HCT116 (cell line): Measurements from ENCODE around the gene PDZD4. TPM values are rescaled to one million over a fixed set of nuclear protein-coding genes. Genes with fewer than 3 reads are reported as not detected.
A peak's percentile ranks its signal among the peaks of the same experiment; 100 is the strongest.

Source experiments
- ATAC-seq: fragments of 200-7000 bp; cut with Tn5 transposase; 2 replicates; pipeline ENCODE4 v1.9.1; 2020; ENCODE audit warnings: mild to moderate bottlenecking, moderate library complexity
- BruUV-seq: library from RNA; stranded (reverse); fragments of 400-500 nt; replicated peaks from 2 replicates; lab custom pipeline; 2021; lab: Mats Ljungman, UMichigan
- CTCF ChIA-PET: fragments of 300-600 bp; sonication (Branson Sonifier 250); formaldehyde crosslinking; loops from one replicate; lab custom pipeline; 2021; ENCODE audit warnings: antibody characterized with exemption; lab: Charles Lee
- POLR2A ChIA-PET: fragments of 300-600, 350-600 bp; sonication (Branson Sonifier 250); formaldehyde crosslinking; loops from one replicate; lab custom pipeline; 2021; ENCODE audit warnings: antibody characterized with exemption; lab: Charles Lee
- RAD21 ChIA-PET, 2 experiments: fragments of 300-600 bp; sonication (Branson Sonifier 250); formaldehyde crosslinking; loops; one replicate each; lab custom pipeline; 2023; ENCODE audit warnings: low total read pairs in 2 of 2; ENCODE audit not compliant: uncharacterized antibody in 2 of 2, unreplicated experiment in 2 of 2, low non-redundant PET in 1 of 2; lab: Charles Lee
- DNase-seq: peaks from one replicate; pipeline ENCODE4 v3.0.0-alpha.2; 2010; ENCODE audit warnings: low read depth, low spot score
- H2AFZ ChIP-seq: fragments of 200-600 bp; shearing (Covaris generic), sonication (generic); 2 replicates; pipeline ENCODE4 v1.6.1; 2017; ENCODE audit warnings: low read depth, mixed run types, mixed read lengths, antibody characterized with exemption, low read length; ENCODE audit not compliant: poor library complexity, severe bottlenecking
- H3K27ac ChIP-seq: 2 replicates; pipeline ENCODE4 v1.5.1; 2012; ENCODE audit warnings: low read depth, low read length
- H3K27me3 ChIP-seq: fragments of 200-600 bp; sonication (generic); 2 replicates; pipeline ENCODE4 v1.6.1; 2016; ENCODE audit warnings: mixed run types, low read length, mixed read lengths; ENCODE audit not compliant: insufficient read depth
- H3K36me3 ChIP-seq, 2 experiments: fragments of 200-500 bp in 1 of 2; fragments of 200-600 bp in 1 of 2; sonication (Bioruptor generic) in 1 of 2; sonication (generic) in 1 of 2; 2 replicates each; pipeline versions ENCODE4 v1.5.1 to v1.6.1; 2014 to 2016; ENCODE audit warnings: low read length in 2 of 2, inconsistent platforms in 1 of 2, mixed read lengths in 1 of 2, mixed run types in 1 of 2; ENCODE audit not compliant: insufficient read depth in 2 of 2, control insufficient read depth in 1 of 2
- H3K4me1 ChIP-seq, 2 experiments: fragments of 200-600 bp in 1 of 2; sonication (generic) in 1 of 2; 2 replicates each; pipeline versions ENCODE4 v1.5.1 to v1.6.1; 2012 to 2017; ENCODE audit warnings: low read length in 2 of 2, inconsistent platforms in 1 of 2, mild to moderate bottlenecking in 1 of 2, mixed read lengths in 1 of 2, mixed run types in 1 of 2, moderate library complexity in 1 of 2; ENCODE audit not compliant: insufficient read depth in 2 of 2, control insufficient read depth in 1 of 2
- H3K4me2 ChIP-seq: fragments of 200-600 bp; sonication (generic); 2 replicates; pipeline ENCODE4 v1.6.1; 2017; ENCODE audit warnings: mixed run types, low read length, mixed read lengths
- H3K4me3 ChIP-seq, 2 experiments: fragments of 200-600 bp in 1 of 2; sonication (generic) in 1 of 2; replicated peaks in 1 of 2; 2 replicates each; pipeline ENCODE4 v1.5.1; 2011 to 2016; ENCODE audit warnings: low read length in 2 of 2, control low read depth in 1 of 2, low read depth in 1 of 2, mild to moderate bottlenecking in 1 of 2, mixed read lengths in 1 of 2, mixed run types in 1 of 2
- H3K79me2 ChIP-seq: fragments of 200-600 bp; sonication (generic); 2 replicates; pipeline ENCODE4 v1.6.1; 2017; ENCODE audit warnings: mild to moderate bottlenecking, mixed run types, low read length, moderate library complexity, mixed read lengths; ENCODE audit not compliant: insufficient read depth
- H3K9ac ChIP-seq: fragments of 200-600 bp; sonication (generic); 2 replicates; pipeline ENCODE4 v1.6.1; 2016; ENCODE audit warnings: low read length, mixed read lengths
- H3K9me2 ChIP-seq: fragments of 200-600 bp; sonication (generic), shearing (Covaris generic); 2 replicates; pipeline ENCODE4 v1.6.1; 2017; ENCODE audit warnings: mixed run types, mild to moderate bottlenecking, moderate library complexity; ENCODE audit not compliant: insufficient read depth
- H3K9me3 ChIP-seq, 2 experiments: fragments of 200-500 bp in 1 of 2; fragments of 200-600 bp in 1 of 2; sonication (Bioruptor generic) in 1 of 2; sonication (generic) in 1 of 2; 2 replicates each; pipeline ENCODE4 v1.6.1; 2014 to 2017; ENCODE audit warnings: low read length in 2 of 2, mixed read lengths in 2 of 2, inconsistent platforms in 1 of 2, low read depth in 1 of 2, mild to moderate bottlenecking in 1 of 2, mixed run types in 1 of 2, moderate library complexity in 1 of 2; ENCODE audit not compliant: control insufficient read depth in 1 of 2, insufficient read depth in 1 of 2
- H4K20me1 ChIP-seq: fragments of 200-600 bp; sonication (generic), shearing (Covaris generic); 2 replicates; pipeline ENCODE4 v1.6.1; 2017; ENCODE audit warnings: mixed run types, mild to moderate bottlenecking, moderate library complexity; ENCODE audit not compliant: insufficient read depth
- CEBPB ChIP-seq: IDR thresholded peaks from 2 replicates; pipeline ENCODE4 v1.6.1; 2012; ENCODE audit warnings: low read depth
- CTCF ChIP-seq, 3 experiments: fragments of 200-600 bp in 1 of 3; sonication (generic) in 1 of 3; IDR thresholded peaks in 2 of 3; conservative IDR thresholded peaks in 1 of 3; 2 replicates each; pipeline ENCODE4 v1.5.1; 2012 to 2017; ENCODE audit warnings: low read depth in 2 of 3, low read length in 2 of 3, antibody characterized with exemption in 1 of 3, borderline replicate concordance in 1 of 3, control low read depth in 1 of 3, mild to moderate bottlenecking in 1 of 3, mixed read lengths in 1 of 3, mixed run types in 1 of 3, moderate library complexity in 1 of 3; ENCODE audit not compliant: insufficient read depth in 1 of 3
- ELF1 ChIP-seq: IDR thresholded peaks from 2 replicates; pipeline ENCODE4 v1.6.1; 2012; ENCODE audit warnings: low read depth, borderline replicate concordance
- REST ChIP-seq: IDR thresholded peaks from 2 replicates; pipeline ENCODE4 v1.6.1; 2012; ENCODE audit warnings: low read depth
- TCF7L2 ChIP-seq: IDR thresholded peaks from 2 replicates; pipeline ENCODE4 v1.7.0; 2011; ENCODE audit warnings: borderline replicate concordance, inconsistent platforms; ENCODE audit not compliant: insufficient read depth, insufficient read length; ENCODE audit errors: extremely low read depth
- intact Hi-C: fragments of 100-400 bp; cut with micrococcal nuclease; formaldehyde crosslinking; loops from 2 replicates; pipeline ENCODE4 v1.10.0; 2022
- total RNA-seq: library from RNA; stranded (reverse); gene quantifications from one replicate; pipeline ENCODE4 v1.2.1, GENCODE V29; 2021; ENCODE audit not compliant: unreplicated experiment

The PDZD4 gene
- total RNA-seq, 1 experiment from 2014 or later: 0.30 TPM

- no peak for TF ChIP-seq CTCF (IDR thresholded peaks at IDR 0.05 in 2 of 3, conservative IDR thresholded peaks at IDR 0.05 in 1 of 3; ENCODE audit: borderline replicate concordance in 1 of 3, insufficient read depth in 1 of 3, low read depth in 2 of 3, low read length in 2 of 3)
Observed at GRCh38 chrX:153766871-153767673, 63.3 kb downstream of the PDZD4 start (continued).

- Histone ChIP-seq H3K9me2 (no peaks in the 10 kb centered on the region), H3K79me2 (no peaks in the 10 kb centered on the region), H3K9me3 (no peaks in the 10 kb centered on the region), H3K4me1 (peaks cover 0 to 10% of the 10 kb centered on the region in 2 experiments; a peak in 2 of 4 replicates), H3K27ac (no peak overlapping the region), H3K4me2 (no peak overlapping the region), H3K27me3 (no peaks in the 10 kb centered on the region), H3K4me3 (no peak overlapping the region), H4K20me1 (no peaks in the 10 kb centered on the region), H3K36me3 (no peaks in the 10 kb centered on the region), H2AFZ (no peak overlapping the region), H3K9ac (no peak overlapping the region)
- TF ChIP-seq CEBPB (no peak), TCF7L2 (peak; percentile 26), REST (no peak), ELF1 (no peak)
- DNase-seq (no peak), ATAC-seq (no peak)
- RAD21 ChIA-PET: no interaction called here
- CTCF ChIA-PET: no interaction called here
- intact Hi-C loops: no loop called here
- POLR2A ChIA-PET: no interaction called here
- BruUV-seq: no TSS peak
Observed at GRCh38 chrX:153766098-153766817, 64.1 kb downstream of the PDZD4 start.
